Uterus (tissue), 4 donors: Measurements from ENCODE around the gene BTBD10. TPM values are rescaled to one million over a fixed set of nuclear protein-coding genes. Genes with fewer than 3 reads are reported as not detected.

Experiments used
- DNase-seq, 2 donors: peaks; one replicate each; pipeline ENCODE4 v3.0.0-alpha.2; 2019 to 2020
- H3K27ac ChIP-seq, 2 donors: fragments of 200-600 bp; sonication (generic); 1 replicate in 1 of 2; 2 replicates in 1 of 2; pipeline ENCODE4 v1.5.1; 2016 to 2018
- H3K27me3 ChIP-seq, 2 donors: fragments of 200-600 bp; sonication (generic); one replicate each; pipeline ENCODE4 v1.5.1; 2018 to 2019; ENCODE audit warnings: control low read depth in 1 of 2
- H3K36me3 ChIP-seq, 2 donors: fragments of 200-600 bp; sonication (generic); one replicate each; pipeline ENCODE4 v1.5.1; 2019; ENCODE audit warnings: control low read depth in 1 of 2
- H3K4me1 ChIP-seq, 2 donors: fragments of 200-600 bp; sonication (generic); one replicate each; pipeline ENCODE4 v1.5.1; 2018 to 2019; ENCODE audit warnings: control low read depth in 1 of 2
- H3K4me3 ChIP-seq, 2 donors: fragments of 200-600 bp; sonication (generic); 1 replicate in 1 of 2; 2 replicates in 1 of 2; pipeline ENCODE4 v1.5.1; 2018 to 2019; ENCODE audit warnings: mild to moderate bottlenecking in 1 of 2
- H3K9me3 ChIP-seq, 2 donors: fragments of 200-600 bp; sonication (generic); one replicate each; pipeline ENCODE4 v1.5.1; 2019; ENCODE audit warnings: control low read depth in 1 of 2
- POLR2A ChIP-seq, 2 donors: fragments of 450-650 bp; IDR thresholded peaks; one replicate each; pipeline ENCODE4 v1.6.1; 2016; ENCODE audit warnings: antibody characterized with exemption in 2 of 2, mild to moderate bottlenecking in 1 of 2, moderate library complexity in 1 of 2
- intact Hi-C: fragments of 100-400 bp; cut with DNase I; formaldehyde crosslinking; loops from one replicate; pipeline ENCODE4 v1.15.1; 2023; ENCODE audit warnings: low total_unique reads
- total RNA-seq, 4 donors: library from RNA; depleted of rRNA in 3 of 4; stranded (reverse); fragments of >200 nt in 3 of 4; gene quantifications; one replicate each; pipeline versions ENCODE4 v1.1.0 to v1.2.4, GENCODE V29; 2014 to 2023
- TF ChIP-seq, protein P1 (sequence below), 4 experiments: fragments of 200-600 bp in 2 of 4; fragments of 450-650 bp in 2 of 4; sonication (generic) in 2 of 4; IDR thresholded peaks; one replicate each; pipeline ENCODE4 v1.5.1; 2016 to 2019; ENCODE audit warnings: antibody characterized with exemption in 4 of 4, mild to moderate bottlenecking in 2 of 4, moderate library complexity in 1 of 4
- donor health status: DM: yes; HTN: yes; CAD: no.

Gene BTBD10
- total RNA-seq, 4 donors from 2014 or later: 41.2 to 237 (median 76.7) TPM

DNA sequence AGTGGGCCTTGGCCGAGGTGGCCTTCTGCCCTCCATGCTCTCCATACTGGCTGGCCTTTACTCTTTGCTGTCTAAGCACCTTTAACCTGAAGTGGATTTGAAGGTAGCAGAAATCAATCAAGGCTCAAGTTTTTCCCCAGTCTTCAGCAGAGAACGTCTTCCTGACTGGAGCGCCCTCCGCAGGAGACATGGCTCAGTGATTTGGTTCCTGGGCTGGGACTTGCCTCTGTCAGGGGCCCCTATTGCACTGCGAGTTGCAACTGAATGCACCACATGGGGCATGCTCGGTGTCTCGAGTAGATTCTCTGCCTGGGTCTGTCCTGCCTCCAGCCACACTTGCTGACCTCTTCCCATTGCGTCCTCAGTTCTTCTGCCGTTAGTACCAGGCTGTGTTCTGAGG, 105.8 kb downstream of the BTBD10 start:
- DNase-seq: no peak
- Histone ChIP-seq H3K36me3 (no peaks in the 10 kb centered on the region), H3K4me1 (no peaks in the 10 kb centered on the region), H3K27ac (no peak overlapping the region), H3K4me3 (no peak overlapping the region), H3K27me3 (no peaks in the 10 kb centered on the region), H3K9me3 (no peaks in the 10 kb centered on the region)
- intact Hi-C loops: no loop called here
- TF ChIP-seq POLR2A (IDR thresholded peaks at IDR 0.05): no peak
- TF ChIP-seq, protein P1, sequence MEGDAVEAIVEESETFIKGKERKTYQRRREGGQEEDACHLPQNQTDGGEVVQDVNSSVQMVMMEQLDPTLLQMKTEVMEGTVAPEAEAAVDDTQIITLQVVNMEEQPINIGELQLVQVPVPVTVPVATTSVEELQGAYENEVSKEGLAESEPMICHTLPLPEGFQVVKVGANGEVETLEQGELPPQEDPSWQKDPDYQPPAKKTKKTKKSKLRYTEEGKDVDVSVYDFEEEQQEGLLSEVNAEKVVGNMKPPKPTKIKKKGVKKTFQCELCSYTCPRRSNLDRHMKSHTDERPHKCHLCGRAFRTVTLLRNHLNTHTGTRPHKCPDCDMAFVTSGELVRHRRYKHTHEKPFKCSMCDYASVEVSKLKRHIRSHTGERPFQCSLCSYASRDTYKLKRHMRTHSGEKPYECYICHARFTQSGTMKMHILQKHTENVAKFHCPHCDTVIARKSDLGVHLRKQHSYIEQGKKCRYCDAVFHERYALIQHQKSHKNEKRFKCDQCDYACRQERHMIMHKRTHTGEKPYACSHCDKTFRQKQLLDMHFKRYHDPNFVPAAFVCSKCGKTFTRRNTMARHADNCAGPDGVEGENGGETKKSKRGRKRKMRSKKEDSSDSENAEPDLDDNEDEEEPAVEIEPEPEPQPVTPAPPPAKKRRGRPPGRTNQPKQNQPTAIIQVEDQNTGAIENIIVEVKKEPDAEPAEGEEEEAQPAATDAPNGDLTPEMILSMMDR (IDR thresholded peaks at IDR 0.05): no peak

DNA sequence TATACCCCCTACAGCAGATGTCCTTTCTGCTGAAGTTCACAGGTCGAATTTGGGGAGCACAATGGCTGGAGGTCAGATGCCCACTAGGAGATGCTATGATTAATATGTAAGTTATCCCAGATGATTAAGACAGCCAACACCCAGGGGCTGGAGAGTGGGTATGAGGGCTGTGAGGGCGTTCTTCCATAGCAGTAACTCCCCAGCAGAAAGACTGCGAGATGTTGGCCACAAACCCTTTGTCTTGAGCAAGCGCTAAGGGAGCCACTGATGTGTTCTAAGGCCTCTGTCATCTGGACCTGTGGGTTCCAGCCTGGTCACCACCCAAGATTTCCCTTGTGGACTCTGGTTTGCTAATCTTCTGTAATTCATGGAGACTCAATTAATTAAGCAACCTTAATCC, 107.8 kb downstream of the BTBD10 start:
- intact Hi-C loops: no loop called here
- H3K36me3 ChIP-seq: no peaks in the 10 kb centered on the region
- no peaks in the 10 kb centered on the region for H3K4me1 ChIP-seq
- TF ChIP-seq, protein P1 (IDR thresholded peaks at IDR 0.05): no peak
- no peak for TF ChIP-seq POLR2A (IDR thresholded peaks at IDR 0.05)
- no peaks in the 10 kb centered on the region for H3K27me3 ChIP-seq
- no peak for DNase-seq
- H3K9me3 ChIP-seq: no peaks in the 10 kb centered on the region
- no peak overlapping the region for H3K4me3 ChIP-seq
- no peak overlapping the region for H3K27ac ChIP-seq

DNA sequence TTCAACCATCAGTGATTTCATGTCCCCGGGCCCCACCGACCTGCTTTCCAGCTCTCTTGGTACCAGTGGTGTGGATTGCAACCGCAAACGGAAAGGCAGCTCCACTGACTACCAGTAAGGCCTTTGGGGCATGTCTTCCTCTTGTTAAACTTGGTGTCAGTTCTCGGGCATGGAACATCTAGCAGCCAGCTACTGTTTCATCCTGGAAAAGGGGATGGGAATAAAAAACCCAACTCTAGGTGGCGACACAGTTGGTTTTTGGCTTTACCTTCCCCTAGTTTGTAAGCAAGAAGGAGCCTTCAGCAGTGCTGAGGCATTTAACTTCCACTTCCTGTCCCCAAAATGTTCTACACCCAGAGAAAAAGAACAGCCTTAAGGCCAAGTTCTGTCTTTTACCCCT, 108.7 kb downstream of the BTBD10 start:
- Histone ChIP-seq H3K4me3 (no peak overlapping the region), H3K27ac (no peak overlapping the region), H3K36me3 (no peaks in the 10 kb centered on the region), H3K9me3 (no peaks in the 10 kb centered on the region), H3K27me3 (no peaks in the 10 kb centered on the region), H3K4me1 (no peaks in the 10 kb centered on the region)
- intact Hi-C loops: no loop called here
- TF ChIP-seq POLR2A (IDR thresholded peaks at IDR 0.05): no peak
- TF ChIP-seq, protein P1 (IDR thresholded peaks at IDR 0.05): no peak
- no peak for DNase-seq

DNA sequence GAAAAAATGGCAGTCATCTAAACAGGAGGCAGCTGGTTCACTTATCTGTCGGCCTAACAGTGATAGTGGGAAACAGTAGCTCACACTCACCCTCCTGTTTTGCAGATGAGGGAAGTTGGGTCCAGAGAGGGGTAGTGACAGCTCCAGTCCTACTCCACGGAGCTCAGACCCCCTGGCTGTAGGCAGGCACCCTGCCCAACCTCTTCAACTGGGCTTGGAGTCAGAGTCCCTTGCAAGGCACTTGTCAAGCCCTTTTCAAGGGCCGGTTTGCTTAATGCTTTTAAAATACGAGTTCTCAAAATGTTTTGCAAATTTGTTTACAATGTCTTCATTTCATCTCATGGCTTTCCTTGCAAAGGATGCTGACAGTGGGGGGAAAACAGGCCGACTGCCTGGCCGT, 110.3 kb downstream of the BTBD10 start:
- no peaks in the 10 kb centered on the region for H3K27me3 ChIP-seq
- TF ChIP-seq, protein P1 (IDR thresholded peaks at IDR 0.05): no peak
- no peak for TF ChIP-seq POLR2A (IDR thresholded peaks at IDR 0.05)
- H3K4me1 ChIP-seq: no peaks in the 10 kb centered on the region
- no peak overlapping the region for H3K27ac ChIP-seq
- H3K9me3 ChIP-seq: no peaks in the 10 kb centered on the region
- no peaks in the 10 kb centered on the region for H3K36me3 ChIP-seq
- no peak overlapping the region for H3K4me3 ChIP-seq
- DNase-seq: no peak
- intact Hi-C loops: no loop called here

DNA sequence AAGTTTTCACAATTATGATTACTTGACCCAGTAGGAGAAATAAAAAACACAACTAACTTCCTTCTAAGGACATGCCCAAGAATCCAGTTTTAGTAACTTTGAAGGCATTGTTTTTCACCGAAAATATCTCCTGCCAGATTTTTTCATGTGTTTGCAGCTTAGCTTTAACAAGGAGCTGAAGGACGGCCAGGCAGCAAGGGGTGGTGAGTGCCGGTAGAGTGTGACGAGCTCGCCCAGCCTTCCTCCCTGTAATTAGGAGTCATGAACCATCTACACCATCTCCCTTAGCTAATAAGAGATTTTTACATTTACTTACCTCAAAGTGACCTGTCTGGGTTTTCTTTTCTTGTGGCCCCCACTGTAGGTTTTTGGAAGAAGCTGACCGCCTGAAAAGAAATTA, 113.4 kb downstream of the BTBD10 start:
- Histone ChIP-seq H3K4me3 (no peak overlapping the region), H3K36me3 (no peaks in the 10 kb centered on the region), H3K27ac (no peak overlapping the region), H3K4me1 (no peaks in the 10 kb centered on the region), H3K9me3 (no peaks in the 10 kb centered on the region), H3K27me3 (no peaks in the 10 kb centered on the region)
- no peak for DNase-seq
- intact Hi-C loops: no loop called here
- no peak for TF ChIP-seq POLR2A (IDR thresholded peaks at IDR 0.05)
- TF ChIP-seq, protein P1 (IDR thresholded peaks at IDR 0.05): no peak
